Hematopoietic multipotent progenitor cell treated with erythropoietin and hydrocortisone succinate and interleukin-3 and kit ligand, for 17 days (in vitro differentiated cells): ENCODE data around the gene SPIB.
A peak's percentile ranks its signal among the peaks of the same experiment; 100 is the strongest.
"Not testable (repeated sequence)": the region's sequence is repeated elsewhere in the genome, so short reads cannot be mapped to it uniquely, and the experiment has no call there.

Experiments
- DNase-seq: peaks from one replicate; pipeline ENCODE4 v3.0.0-alpha.2; 2015; ENCODE audit warnings: low spot score

SPIB gene

DNA sequence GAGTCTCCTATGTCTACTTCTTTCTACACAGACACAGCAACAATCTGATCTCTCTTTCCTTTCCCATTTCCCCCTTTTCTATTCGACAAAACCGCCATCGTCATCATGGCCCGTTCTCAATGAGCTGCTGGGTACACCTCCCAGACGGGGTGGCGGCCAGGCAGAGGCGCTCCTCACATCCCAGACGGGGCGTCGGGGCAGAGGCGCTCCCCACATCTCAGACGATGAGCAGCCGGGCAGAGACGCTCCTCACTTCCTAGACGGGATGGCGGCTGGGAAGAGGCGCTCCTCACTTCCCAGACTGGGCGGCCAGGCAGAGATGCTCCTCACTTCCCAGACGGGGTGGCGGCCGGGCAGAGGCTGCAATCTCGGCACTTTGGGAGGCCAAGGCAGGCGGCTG is 27.8 kb upstream of the SPIB start:
- DNase-seq, result not testable (repeated sequence)

GRCh38 chr19:50392759-50393158 is 26.0 kb upstream of the SPIB start:
- DNase-seq, result no peak

- DNase-seq, result no peak
Observed at GRCh38 chr19:50393589-50393988, 25.1 kb upstream of the SPIB start.

- DNase-seq, result no peak
Observed at GRCh38 chr19:50394017-50394416, 24.7 kb upstream of the SPIB start.

DNA sequence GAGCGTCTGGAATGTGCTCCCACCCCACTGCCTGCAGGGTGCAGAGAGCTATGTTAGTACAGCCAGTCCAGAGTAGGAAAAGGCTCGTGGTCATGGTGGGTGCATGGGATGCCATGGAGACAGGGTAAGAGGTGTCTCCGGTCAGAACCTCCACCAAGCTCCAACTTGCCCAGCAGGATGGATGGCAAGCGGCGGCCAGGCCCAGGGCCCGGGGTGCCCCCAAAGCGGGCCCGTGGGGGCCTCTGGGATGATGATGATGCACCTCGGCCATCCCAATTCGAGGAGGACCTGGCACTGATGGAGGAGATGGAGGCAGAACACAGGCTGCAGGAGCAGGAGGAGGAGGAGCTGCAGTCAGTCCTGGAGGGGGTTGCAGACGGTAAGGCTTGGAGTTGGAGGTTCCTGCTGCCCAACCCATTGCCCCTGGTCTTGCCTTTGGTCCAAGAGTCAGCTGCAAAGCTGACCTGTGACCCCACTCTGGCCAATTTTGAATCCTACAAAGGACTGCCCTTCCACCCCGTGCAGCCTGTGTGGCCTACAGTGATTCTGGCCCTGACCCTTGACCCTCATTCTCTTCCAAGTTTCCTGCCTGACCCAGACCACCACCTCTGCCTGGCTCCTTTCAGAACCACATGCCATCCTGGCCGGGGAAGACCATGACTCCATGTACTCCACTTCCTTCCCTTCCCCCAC is 19.9 kb upstream of the SPIB start:
- DNase-seq, result no peak

- no peak for DNase-seq
Observed at GRCh38 chr19:50399368-50399745, 19.4 kb upstream of the SPIB start.

DNA sequence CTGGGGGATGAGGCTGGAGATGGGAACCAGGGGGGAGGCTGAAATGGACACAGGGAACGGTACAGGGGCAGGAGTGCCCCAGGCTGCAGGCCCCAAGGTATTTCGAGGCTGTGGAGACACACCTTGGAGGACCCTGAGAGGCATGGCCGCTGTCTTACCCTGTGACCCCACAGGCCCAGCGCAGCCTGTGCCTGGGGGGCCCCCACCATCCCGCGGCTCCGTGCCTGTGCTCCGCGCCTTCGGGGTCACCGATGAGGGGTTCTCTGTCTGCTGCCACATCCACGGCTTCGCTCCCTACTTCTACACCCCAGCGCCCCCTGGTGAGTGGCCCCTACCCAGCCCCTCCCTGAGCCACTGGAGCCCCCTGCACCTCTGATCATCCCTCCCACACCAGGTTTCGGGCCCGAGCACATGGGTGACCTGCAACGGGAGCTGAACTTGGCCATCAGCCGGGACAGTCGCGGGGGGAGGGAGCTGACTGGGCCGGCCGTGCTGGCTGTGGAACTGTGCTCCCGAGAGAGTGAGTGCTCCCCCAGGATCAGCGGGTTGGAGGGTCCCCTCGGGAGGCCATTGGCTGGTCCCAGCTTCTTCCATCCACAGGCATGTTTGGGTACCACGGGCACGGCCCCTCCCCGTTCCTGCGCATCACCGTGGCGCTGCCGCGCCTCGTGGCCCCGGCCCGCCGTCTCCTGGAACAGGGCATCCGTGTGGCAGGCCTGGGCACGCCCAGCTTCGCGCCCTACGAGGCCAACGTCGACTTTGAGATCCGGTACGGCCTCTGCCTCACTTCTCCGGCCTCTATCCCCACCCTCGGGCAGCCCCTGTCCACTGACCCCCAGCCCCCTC is 16.9 kb upstream of the SPIB start:
- no peak for DNase-seq

- no peak for DNase-seq
Observed at GRCh38 chr19:50402544-50403301, 16.0 kb upstream of the SPIB start.

DNA sequence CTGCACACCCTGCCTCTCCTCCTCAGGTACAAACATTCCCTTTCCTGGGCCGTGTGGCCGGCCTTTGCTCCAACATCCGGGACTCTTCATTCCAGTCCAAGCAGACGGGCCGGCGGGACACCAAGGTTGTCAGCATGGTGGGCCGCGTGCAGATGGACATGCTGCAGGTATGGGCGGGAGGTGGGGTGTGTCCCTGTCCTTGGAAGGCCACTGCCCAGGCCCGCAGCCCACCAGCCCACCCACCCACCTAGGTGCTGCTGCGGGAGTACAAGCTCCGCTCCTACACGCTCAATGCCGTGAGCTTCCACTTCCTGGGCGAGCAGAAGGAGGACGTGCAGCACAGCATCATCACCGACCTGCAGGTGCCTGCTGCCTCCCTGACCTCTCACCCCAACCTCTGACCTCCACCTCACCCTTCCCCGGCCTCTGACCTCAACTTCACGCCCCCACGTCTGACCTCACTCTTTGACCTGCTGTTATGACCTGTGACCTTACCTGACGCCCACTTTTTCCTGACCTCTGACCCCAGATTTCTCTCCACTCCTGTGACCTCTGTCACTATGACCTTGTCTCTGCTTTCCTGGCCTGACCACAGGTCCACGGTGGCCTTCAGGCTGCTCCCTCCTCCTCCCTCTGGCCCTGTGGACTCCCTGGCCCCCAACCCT is 12.4 kb upstream of the SPIB start:
- DNase-seq, result no peak

DNA sequence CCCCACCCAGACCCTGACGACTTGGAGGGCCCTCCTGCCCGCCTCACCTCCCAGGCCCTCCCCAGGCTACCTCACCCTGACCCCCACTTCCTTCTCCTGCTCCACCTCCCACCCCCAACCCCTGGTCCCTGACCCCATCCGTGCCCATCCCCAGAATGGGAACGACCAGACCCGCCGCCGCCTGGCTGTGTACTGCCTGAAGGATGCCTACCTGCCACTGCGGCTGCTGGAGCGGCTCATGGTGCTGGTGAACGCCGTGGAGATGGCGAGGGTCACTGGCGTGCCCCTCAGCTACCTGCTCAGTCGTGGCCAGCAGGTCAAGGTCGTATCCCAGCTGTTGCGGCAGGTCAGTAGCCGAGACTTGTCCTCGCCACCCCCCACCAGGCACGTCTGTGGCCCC is 11.9 kb upstream of the SPIB start:
- DNase-seq, result no peak

- DNase-seq, result no peak
Observed at GRCh38 chr19:50409347-50409746, 9.4 kb upstream of the SPIB start.

DNA sequence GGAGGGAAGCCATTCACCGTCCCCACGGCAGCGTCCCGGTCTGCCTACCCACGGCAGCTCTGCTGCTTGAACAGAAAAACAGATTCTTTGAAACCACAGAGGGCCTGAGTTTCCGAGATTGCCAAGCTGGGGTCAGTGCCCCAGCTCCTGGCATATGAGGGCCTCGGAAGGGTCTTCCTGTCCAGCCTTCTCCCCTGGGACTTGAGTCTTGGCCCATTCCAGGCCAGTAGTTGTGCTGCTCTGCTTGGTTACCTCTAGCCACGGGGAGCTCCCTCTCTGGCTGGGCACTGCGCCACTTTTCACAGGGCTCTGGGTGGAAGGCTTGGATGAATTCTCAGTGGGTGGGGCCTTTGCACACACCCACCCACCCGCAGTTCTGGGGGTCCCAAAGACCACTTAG is 8.6 kb upstream of the SPIB start:
- DNase-seq, result no peak

DNA sequence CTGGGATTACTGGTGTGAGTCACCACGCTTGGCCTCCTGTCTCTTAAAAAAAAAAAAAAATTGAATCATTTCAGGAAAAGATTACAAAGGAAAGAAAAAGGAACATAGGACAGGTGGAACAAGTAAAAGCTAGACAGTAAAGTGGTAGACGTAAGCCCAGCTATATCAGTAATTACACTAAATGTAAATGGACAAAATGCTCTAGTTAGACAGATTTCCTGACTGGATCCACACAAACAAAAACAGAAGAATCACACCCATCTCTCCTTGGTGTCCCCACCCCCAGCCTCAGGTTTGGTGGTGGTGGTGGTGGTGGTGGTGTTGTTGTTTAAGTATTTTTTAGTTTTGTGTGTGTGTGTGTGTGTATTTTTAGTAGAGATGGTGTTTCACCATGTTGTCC is 6.3 kb upstream of the SPIB start:
- no peak for DNase-seq

DNA sequence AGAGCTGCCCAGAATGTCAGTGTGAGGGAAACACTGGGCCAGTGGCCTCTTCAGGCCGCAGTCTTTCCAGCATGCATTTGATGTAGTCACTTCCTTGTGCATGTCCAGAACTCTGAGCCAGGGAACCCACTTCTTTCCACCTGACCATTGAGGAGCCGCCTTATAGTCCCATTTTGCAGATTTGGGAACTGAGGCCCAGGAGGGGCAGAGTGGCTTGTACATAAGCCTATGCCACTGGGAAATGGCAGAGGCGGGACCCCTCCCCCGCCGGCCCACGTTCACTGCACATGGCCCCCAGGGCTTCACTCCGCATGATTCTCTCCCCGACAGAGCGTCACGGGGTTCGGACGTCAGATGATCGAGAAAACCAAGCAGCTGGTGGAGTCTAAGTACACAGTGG is 5.6 kb upstream of the SPIB start:
- DNase-seq, result no peak

DNA sequence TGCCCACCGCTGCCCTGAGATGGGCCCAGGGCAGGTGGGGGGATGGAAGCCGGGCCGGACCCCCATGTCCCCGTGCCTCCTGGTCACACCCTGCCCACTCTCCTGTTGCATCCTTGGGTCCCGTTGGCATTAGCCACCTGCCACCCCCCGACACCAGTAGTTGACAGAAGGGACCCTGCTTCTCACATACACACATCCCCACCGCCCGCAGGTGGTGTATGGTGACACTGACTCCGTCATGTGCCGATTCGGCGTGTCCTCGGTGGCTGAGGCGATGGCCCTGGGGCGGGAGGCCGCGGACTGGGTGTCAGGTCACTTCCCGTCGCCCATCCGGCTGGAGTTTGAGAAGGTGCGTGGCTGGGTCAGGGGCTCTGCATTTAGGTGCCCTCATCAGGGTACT is 5.2 kb upstream of the SPIB start:
- DNase-seq, result no peak

DNA sequence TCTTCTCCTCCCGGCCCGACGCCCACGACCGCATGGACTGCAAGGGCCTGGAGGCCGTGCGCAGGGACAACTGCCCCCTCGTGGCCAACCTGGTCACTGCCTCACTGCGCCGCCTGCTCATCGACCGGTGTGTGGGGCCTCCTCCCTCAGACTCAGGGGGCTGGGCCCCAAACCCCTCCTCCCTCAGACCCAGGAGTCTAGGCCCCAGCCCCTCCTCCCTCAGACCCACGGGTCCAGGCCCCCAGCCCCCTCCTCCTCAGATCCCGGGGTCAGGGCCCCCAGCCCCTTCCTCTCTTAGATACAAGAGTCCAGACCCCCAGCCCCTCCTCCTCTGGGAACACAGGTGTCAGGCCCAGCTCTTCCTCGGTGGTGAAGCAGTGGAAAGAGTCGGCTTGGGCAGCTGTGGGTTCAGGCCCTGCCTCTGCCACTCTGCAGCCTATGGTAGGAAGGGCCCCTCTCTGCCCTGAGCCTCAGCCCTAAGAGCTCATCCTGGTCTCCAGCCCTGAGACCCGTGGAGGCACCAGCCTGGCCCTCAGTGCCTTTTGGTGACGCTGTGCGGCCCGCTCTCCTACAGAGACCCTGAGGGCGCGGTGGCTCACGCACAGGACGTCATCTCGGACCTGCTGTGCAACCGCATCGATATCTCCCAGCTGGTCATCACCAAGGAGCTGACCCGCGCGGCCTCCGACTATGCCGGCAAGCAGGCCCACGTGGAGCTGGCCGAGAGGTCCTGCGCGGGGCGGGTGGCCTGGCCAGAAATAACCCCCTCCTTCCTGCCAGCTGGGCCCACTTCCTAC is 3.7 kb upstream of the SPIB start:
- DNase-seq, result peak; percentile 77

DNA sequence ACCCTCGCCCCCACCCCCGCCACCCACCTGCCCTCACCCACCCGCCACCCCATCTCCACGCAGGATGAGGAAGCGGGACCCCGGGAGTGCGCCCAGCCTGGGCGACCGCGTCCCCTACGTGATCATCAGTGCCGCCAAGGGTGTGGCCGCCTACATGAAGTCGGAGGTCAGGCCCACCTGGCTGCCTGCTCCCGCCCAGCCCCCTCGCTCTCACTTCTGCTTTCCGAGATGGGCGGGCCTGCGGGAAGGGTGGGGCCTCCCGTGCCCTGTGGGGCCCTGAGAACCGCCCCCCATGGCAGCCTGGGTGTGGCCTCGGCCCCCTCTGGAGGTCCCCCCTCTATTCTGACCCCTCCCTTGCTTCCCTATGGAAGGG is 3.1 kb upstream of the SPIB start:
- DNase-seq, result no peak

DNA sequence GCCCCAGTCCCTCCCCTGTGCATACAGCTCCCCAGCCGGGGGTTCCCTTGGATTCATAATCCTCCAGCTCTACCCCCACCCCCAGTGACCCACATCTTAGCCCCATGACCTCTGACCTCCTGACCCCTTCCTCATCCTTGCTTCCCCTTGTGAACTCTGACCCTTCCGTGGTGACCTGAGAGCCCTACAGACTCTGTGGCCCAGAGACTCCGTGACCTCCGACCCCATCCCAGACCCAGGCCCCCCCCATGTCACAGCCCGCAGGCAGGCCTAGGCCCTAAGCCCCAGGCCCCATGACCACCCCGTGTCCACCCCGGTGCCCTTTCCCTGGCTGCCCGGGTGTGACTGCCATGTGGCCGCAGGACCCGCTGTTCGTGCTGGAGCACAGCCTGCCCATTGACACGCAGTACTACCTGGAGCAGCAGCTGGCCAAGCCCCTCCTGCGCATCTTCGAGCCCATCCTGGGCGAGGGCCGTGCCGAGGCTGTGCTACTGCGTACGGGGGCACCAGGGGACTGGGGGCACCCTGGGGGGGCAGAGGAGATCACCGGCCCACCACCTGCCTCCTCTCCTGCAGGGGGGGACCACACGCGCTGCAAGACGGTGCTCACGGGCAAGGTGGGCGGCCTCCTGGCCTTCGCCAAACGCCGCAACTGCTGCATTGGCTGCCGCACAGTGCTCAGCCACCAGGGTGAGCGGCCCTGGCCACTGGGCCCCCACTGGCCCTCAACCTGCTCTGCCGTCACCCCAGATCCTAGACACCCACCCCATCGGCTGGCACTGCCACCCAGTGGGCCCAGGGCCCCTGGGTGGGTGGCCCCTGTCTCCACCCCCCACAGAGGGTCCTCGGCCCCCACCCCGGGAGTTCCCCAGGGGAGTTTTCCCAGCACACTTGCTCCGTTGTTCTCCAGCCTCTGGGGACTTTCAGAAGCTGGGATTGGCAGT is 2.4 kb upstream of the SPIB start:
- DNase-seq, result no peak

DNA sequence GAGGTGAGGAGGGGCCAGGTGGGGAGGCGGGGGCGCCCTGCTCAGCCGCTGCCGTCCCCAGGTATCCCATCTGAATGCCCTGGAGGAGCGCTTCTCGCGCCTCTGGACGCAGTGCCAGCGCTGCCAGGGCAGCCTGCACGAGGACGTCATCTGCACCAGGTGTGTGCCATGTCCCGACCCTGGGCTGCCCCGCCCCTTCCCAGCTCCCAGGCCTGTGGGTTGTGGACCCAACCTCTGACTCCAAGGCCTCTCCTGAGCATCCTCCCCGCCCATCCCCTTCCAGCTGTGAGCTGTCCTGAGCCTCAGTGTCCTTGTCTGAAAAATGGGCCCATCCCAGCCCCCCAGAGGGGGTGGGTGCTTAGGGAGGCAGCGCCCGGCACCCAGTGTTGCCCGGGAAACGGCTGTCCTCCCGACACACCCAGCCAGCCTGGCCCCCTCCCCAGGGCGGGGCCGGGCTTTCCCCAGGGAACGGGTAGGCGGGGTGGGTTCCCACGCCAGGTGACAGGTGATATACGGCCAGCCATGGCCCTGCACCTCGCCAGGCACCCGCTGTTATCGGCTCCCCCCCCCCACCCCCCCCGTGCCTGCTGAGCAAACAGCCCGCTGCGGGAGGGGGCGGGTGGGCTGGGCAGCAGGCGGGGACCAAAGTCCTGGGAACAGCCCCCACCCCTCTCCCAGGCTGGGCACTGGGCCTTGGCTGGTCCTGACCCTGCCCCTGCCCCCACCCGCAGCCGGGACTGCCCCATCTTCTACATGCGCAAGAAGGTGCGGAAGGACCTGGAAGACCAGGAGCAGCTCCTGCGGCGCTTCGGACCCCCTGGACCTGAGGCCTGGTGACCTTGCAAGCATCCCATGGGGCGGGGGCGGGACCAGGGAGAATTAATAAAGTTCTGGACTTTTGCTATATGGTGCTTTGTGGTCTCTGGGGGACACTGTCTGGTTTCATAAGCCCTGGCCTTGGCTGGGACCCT is 1.3 kb upstream of the SPIB start:
- DNase-seq, result no peak
